ENCODE results near the gene DCDC2B.

DCDC2B gene

GRCh38 chr1:32220746-32221580 is 12.1 kb downstream of the DCDC2B start:
- H3K4me1 ChIP-seq (ENCODE audit: low read length), result peaks cover 11% of the 10 kb centered on the region
- no peak overlapping the region for H2AFZ ChIP-seq (ENCODE audit: low read depth, low read length)
- peak overlapping the region; percentile 91 for H3K4me2 ChIP-seq (ENCODE audit: low read length)

GRCh38 chr1:32221581-32221979 is 12.7 kb downstream of the DCDC2B start:
- TF ChIP-seq CTCF (IDR thresholded peaks at IDR 0.05; ENCODE audit: low read depth, low read length) (no peak), EZH2phosphoT487 (IDR thresholded peaks at IDR 0.05; ENCODE audit: low read depth) (no peak)
- H3K27ac ChIP-seq (ENCODE audit: low read length), result no peak overlapping the region
- H3K4me1 ChIP-seq (ENCODE audit: low read length), result peaks cover 11% of the 10 kb centered on the region
- no peaks in the 10 kb centered on the region for H3K36me3 ChIP-seq (replicated peaks; ENCODE audit: low read depth, low read length)
- H3K9me3 ChIP-seq (ENCODE audit: insufficient read depth, low read length), result no peaks in the 10 kb centered on the region
- H3K9ac ChIP-seq (ENCODE audit: low read length), result peak overlapping the region; percentile 88
- H3K4me2 ChIP-seq (ENCODE audit: low read length), result peak overlapping the region; percentile 91
- H2AFZ ChIP-seq (ENCODE audit: low read depth, low read length), result peak overlapping the region; percentile 83
- H3K4me3 ChIP-seq (ENCODE audit: low read length), result peak overlapping the region; percentile 87
- peaks cover 21% of the 10 kb centered on the region for H3K79me2 ChIP-seq (ENCODE audit: low read length)
- no peaks in the 10 kb centered on the region for H4K20me1 ChIP-seq (ENCODE audit: insufficient read depth, low read length)
- H3K27me3 ChIP-seq (ENCODE audit: low read depth, low read length), result no peaks in the 10 kb centered on the region

More at GRCh38 chr1:32220746-32221580, 12.1 kb downstream of the DCDC2B start:
- Histone ChIP-seq H3K36me3 (replicated peaks; ENCODE audit: low read depth, low read length) (no peaks in the 10 kb centered on the region), H3K4me3 (ENCODE audit: low read length) (peak overlapping the region; percentile 87), H3K27me3 (ENCODE audit: low read depth, low read length) (no peaks in the 10 kb centered on the region), H3K9ac (ENCODE audit: low read length) (peak overlapping the region; percentile 88), H3K9me3 (ENCODE audit: insufficient read depth, low read length) (no peaks in the 10 kb centered on the region), H3K79me2 (ENCODE audit: low read length) (peaks cover 21% of the 10 kb centered on the region), H3K27ac (ENCODE audit: low read length) (no peak overlapping the region), H4K20me1 (ENCODE audit: insufficient read depth, low read length) (no peaks in the 10 kb centered on the region)
- TF ChIP-seq EZH2phosphoT487 (IDR thresholded peaks at IDR 0.05; ENCODE audit: low read depth) (no peak), CTCF (IDR thresholded peaks at IDR 0.05; ENCODE audit: low read depth, low read length) (no peak)

- peak within 1 kb of the TSS; percentile 87 for H3K4me3 ChIP-seq (ENCODE audit: low read length)
- peaks cover 11% of the 10 kb centered on the region for H3K4me1 ChIP-seq (ENCODE audit: low read length)
- no peaks in the 10 kb centered on the region for H3K27me3 ChIP-seq (ENCODE audit: low read depth, low read length)
- peak within 1 kb of the TSS; percentile 91 for H3K4me2 ChIP-seq (ENCODE audit: low read length)
- no peaks in the 10 kb centered on the region for H3K9me3 ChIP-seq (ENCODE audit: insufficient read depth, low read length)
- H3K9ac ChIP-seq (ENCODE audit: low read length), result peak within 1 kb of the TSS; percentile 88
- H3K27ac ChIP-seq (ENCODE audit: low read length), result no peak within 1 kb of the TSS; the same call in 1 of the 2 replicates
- peaks cover 21% of the 10 kb centered on the region for H3K79me2 ChIP-seq (ENCODE audit: low read length)
- TF ChIP-seq EZH2phosphoT487 (IDR thresholded peaks at IDR 0.05; ENCODE audit: low read depth) (no peak), CTCF (IDR thresholded peaks at IDR 0.05; ENCODE audit: low read depth, low read length) (no peak)
- no peaks in the 10 kb centered on the region for H3K36me3 ChIP-seq (replicated peaks; ENCODE audit: low read depth, low read length)
- no peaks in the 10 kb centered on the region for H4K20me1 ChIP-seq (ENCODE audit: insufficient read depth, low read length)
- H2AFZ ChIP-seq (ENCODE audit: low read depth, low read length), result peak within 1 kb of the TSS; percentile 83
Measured at GRCh38 chr1:32221980-32222755, 13.3 kb downstream of the DCDC2B start, which contains the start of the genes EIF3I and TMEM234. TSS of gene EIF3I (plus strand) at chr1:32222407. CDS start at chr1:32222442, 35 bp downstream. TSS of gene TMEM234 (minus strand) at chr1:32222353. CDS start at chr1:32222322, 31 bp downstream.

GRCh38 chr1:32223683-32224082 is 14.8 kb downstream of the DCDC2B start:
- TF ChIP-seq EZH2phosphoT487 (IDR thresholded peaks at IDR 0.05; ENCODE audit: low read depth) (no peak), CTCF (IDR thresholded peaks at IDR 0.05; ENCODE audit: low read depth, low read length) (no peak)
- peak overlapping the region; percentile 77; the same call in 1 of the 2 replicates for H3K4me2 ChIP-seq (ENCODE audit: low read length)
- H3K27ac ChIP-seq (ENCODE audit: low read length), result no peak overlapping the region
- H3K79me2 ChIP-seq (ENCODE audit: low read length), result peaks cover 21% of the 10 kb centered on the region
- H3K27me3 ChIP-seq (ENCODE audit: low read depth, low read length), result no peaks in the 10 kb centered on the region
- peaks cover 11% of the 10 kb centered on the region for H3K4me1 ChIP-seq (ENCODE audit: low read length)
- H3K9me3 ChIP-seq (ENCODE audit: insufficient read depth, low read length), result no peaks in the 10 kb centered on the region
- peak overlapping the region; percentile 87; the same call in 1 of the 2 replicates for H3K4me3 ChIP-seq (ENCODE audit: low read length)
- H4K20me1 ChIP-seq (ENCODE audit: insufficient read depth, low read length), result no peaks in the 10 kb centered on the region
- no peak overlapping the region for H2AFZ ChIP-seq (ENCODE audit: low read depth, low read length)
- H3K9ac ChIP-seq (ENCODE audit: low read length), result no peak overlapping the region
- H3K36me3 ChIP-seq (replicated peaks; ENCODE audit: low read depth, low read length), result peaks cover 8% of the 10 kb centered on the region
